ENCODE data around the gene TAB2. TPM values are rescaled to one million over a fixed set of nuclear protein-coding genes. Genes with fewer than 3 reads are reported as not detected.

Gene TAB2
- total and polyA plus RNA-seq, 2 donors (not counting 1 experiment from before 2014, with no cell fraction given) = 31.6 to 88.5 TPM

DNA sequence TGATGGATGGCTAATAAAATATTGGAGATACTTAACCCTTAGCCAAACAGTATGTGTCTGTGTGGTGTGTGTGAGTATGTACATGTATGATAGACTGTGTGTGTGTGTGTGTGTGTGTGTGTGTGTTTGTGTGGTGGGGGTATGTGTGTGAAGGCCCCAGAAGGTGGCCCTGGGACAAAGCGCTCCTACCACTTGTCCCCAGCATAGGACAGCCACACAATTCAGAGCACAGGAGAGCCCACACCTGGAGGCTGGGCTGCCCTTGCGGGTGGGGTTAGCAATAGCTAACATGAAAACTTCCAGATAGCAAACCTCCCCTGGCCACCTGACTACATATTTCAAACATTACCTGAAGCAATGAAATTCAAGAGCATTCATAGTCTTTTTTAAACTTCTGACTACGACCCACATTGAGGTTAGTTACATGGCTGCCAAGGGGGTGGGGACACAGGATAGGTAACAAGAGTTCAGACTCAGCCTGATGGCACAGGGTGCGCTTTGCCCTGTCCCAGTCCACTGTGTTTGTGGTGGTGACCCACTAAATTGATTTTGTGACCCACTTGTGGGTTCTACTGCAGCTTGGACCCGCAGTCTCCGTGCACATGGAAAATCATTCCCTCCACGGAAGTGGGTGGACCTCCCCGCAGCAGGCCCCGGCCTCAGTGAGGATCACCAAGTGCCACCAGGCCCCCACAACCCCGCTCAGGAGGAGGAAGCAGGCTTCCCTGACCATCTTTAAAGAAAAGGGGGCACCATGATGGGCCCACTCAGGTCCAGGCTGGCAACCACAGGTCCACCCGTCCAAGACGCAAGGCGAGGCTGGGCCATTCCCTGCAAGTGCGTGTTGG, 132.5 kb downstream of the TAB2 start:
- no peak overlapping the region for H3K9ac ChIP-seq (ENCODE audit: low read length)
- H3K4me3 Mint-ChIP-seq = no peak overlapping the region

More for the DNA sequence above, 132.5 kb downstream of the TAB2 start:
- Mint-ChIP-seq H3K27me3 (no peaks in the 10 kb centered on the region), H3K27ac (peak overlapping the region; percentile 61), H3K9me3 (ENCODE audit: insufficient read depth) (no peaks in the 10 kb centered on the region), H3K4me1 (peaks cover 12% of the 10 kb centered on the region)
- H3K4me1 ChIP-seq (ENCODE audit: control insufficient read depth in 2 of 2, insufficient read depth in 2 of 2, low read length in 2 of 2) = no peaks in the 10 kb centered on the region
- ChIA-PET POLR2A (interaction anchor here (0.7 kb wide), 1 partner anchor 862 kb away, joined by 5 read pairs; no protein-coding TSS in a partner anchor), CTCF (interaction anchor here (1.1 to 1.4 kb wide), 3 partner anchors 20 to 67 kb away, joined by 3 to 7 read pairs (median 4); no protein-coding TSS in a partner anchor)
- H3K27me3 ChIP-seq (replicated peaks in 1 of 4; ENCODE audit: control extremely low read depth in 1 of 4, control insufficient read depth in 3 of 4, insufficient read depth in 4 of 4, low read length in 3 of 4) = no peaks in the 10 kb centered on the region
- no peak for DNase-seq
- ATAC-seq (ENCODE audit: low read depth) = no peak
- H4K20me1 ChIP-seq (ENCODE audit: control insufficient read depth, insufficient read depth, low read length, poor library complexity, severe bottlenecking) = peaks cover 22% of the 10 kb centered on the region
- H2AFZ ChIP-seq (ENCODE audit: insufficient read depth, low read depth, low read length, poor library complexity, severe bottlenecking) = peak overlapping the region; percentile 2
- H3K79me2 ChIP-seq (ENCODE audit: control insufficient read depth, insufficient read depth, low read length) = peaks cover 15% of the 10 kb centered on the region
- WGBS (ENCODE audit: insufficient coverage) = 98% methylated on average over 14 of the region's 14 CpGs
- H3K4me2 ChIP-seq (replicated peaks; ENCODE audit: low read depth, low read length, poor library complexity, severe bottlenecking) = peak overlapping the region; percentile 43
- peaks cover 0 to 3% (median 0%) of the 10 kb centered on the region in 3 donors for H3K9me3 ChIP-seq (ENCODE audit: control extremely low read depth in 1 of 3, control insufficient read depth in 2 of 3, insufficient read depth in 1 of 3, low read length in 2 of 3)
- no peak overlapping the region for H3K4me3 ChIP-seq (ENCODE audit: control extremely low read depth in 1 of 5, extremely low read depth in 1 of 5, insufficient read depth in 1 of 5, low read depth in 2 of 5, low read length in 4 of 5)
- intact Hi-C loops (cut with micrococcal nuclease) = no loop called here
- no peak overlapping the region for H3K27ac ChIP-seq (ENCODE audit: low read length in 2 of 2)
- H3K36me3 ChIP-seq (replicated peaks in 1 of 2; ENCODE audit: control extremely low read depth in 1 of 2, control insufficient read depth in 1 of 2, extremely low read depth in 1 of 2, insufficient read depth in 2 of 2, low read length in 1 of 2) = peaks cover 1 to 63% of the 10 kb centered on the region in 2 experiments
- no peak for TF ChIP-seq EZH2 (IDR thresholded peaks at IDR 0.05; ENCODE audit: borderline replicate concordance, insufficient read depth, low read depth, low read length, poor library complexity, severe bottlenecking)
- TF ChIP-seq, protein P1, sequence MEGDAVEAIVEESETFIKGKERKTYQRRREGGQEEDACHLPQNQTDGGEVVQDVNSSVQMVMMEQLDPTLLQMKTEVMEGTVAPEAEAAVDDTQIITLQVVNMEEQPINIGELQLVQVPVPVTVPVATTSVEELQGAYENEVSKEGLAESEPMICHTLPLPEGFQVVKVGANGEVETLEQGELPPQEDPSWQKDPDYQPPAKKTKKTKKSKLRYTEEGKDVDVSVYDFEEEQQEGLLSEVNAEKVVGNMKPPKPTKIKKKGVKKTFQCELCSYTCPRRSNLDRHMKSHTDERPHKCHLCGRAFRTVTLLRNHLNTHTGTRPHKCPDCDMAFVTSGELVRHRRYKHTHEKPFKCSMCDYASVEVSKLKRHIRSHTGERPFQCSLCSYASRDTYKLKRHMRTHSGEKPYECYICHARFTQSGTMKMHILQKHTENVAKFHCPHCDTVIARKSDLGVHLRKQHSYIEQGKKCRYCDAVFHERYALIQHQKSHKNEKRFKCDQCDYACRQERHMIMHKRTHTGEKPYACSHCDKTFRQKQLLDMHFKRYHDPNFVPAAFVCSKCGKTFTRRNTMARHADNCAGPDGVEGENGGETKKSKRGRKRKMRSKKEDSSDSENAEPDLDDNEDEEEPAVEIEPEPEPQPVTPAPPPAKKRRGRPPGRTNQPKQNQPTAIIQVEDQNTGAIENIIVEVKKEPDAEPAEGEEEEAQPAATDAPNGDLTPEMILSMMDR (IDR thresholded peaks at IDR 0.05) = no peak
